ENCODE measurements around the gene PACS1. TPM values are rescaled to one million over a fixed set of nuclear protein-coding genes. Genes with fewer than 3 reads are reported as not detected.
"Not testable (repeated sequence)": the region's sequence is repeated elsewhere in the genome, so short reads cannot be mapped to it uniquely, and the experiment has no call there.

Gene PACS1
- total RNA-seq (100 to 1,000 TPM in 2 of 5 donors, 10 to 100 TPM in 3; 47.0 to 269 (median 57.4) TPM), polyA plus RNA-seq (10 to 100 TPM; 14.7 to 24.3 (median 18.2) TPM)
- long read RNA-seq, donor 1, full-length matches to known transcripts = 2 of 2 reads
- long read RNA-seq, donor 1, partial matches to known transcripts = 0 of 2 reads
- long read RNA-seq, donor 1, other reads (novel, unspliced or antisense) = 0 of 2 reads
- long read RNA-seq, donor 2, full-length matches to known transcripts = 7 of 13 reads
- long read RNA-seq, donor 2, partial matches to known transcripts = 6 of 13 reads
- long read RNA-seq, donor 2, other reads (novel, unspliced or antisense) = 0 of 13 reads
- long read RNA-seq, donor 3, full-length matches to known transcripts = 3 of 3 reads
- long read RNA-seq, donor 3, partial matches to known transcripts = 0 of 3 reads
- long read RNA-seq, donor 3, other reads (novel, unspliced or antisense) = 0 of 3 reads
- long read RNA-seq, donor 4 = 0 reads
- long read RNA-seq, donor 5, full-length matches to known transcripts = 4 of 9 reads
- long read RNA-seq, donor 5, partial matches to known transcripts = 5 of 9 reads
- long read RNA-seq, donor 5, other reads (novel, unspliced or antisense) = 0 of 9 reads
- long read RNA-seq, donor 6, full-length matches to known transcripts = 11 of 11 reads
- long read RNA-seq, donor 6, partial matches to known transcripts = 0 of 11 reads
- long read RNA-seq, donor 6, other reads (novel, unspliced or antisense) = 0 of 11 reads
- long read RNA-seq, donor 7, full-length matches to known transcripts = 5 of 12 reads
- long read RNA-seq, donor 7, partial matches to known transcripts = 7 of 12 reads
- long read RNA-seq, donor 7, other reads (novel, unspliced or antisense) = 0 of 12 reads
- long read RNA-seq, donor 8, full-length matches to known transcripts = 5 of 15 reads
- long read RNA-seq, donor 8, partial matches to known transcripts = 10 of 15 reads
- long read RNA-seq, donor 8, other reads (novel, unspliced or antisense) = 0 of 15 reads
- long read RNA-seq, donor 9, partial matches to known transcripts = 5 of 9 reads
- long read RNA-seq, donor 9, other reads (novel, unspliced or antisense) = 0 of 9 reads
- long read RNA-seq, donor 10, full-length matches to known transcripts = 4 of 4 reads
- long read RNA-seq, donor 10, partial matches to known transcripts = 0 of 4 reads
- long read RNA-seq, donor 10, other reads (novel, unspliced or antisense) = 0 of 4 reads

DNA sequence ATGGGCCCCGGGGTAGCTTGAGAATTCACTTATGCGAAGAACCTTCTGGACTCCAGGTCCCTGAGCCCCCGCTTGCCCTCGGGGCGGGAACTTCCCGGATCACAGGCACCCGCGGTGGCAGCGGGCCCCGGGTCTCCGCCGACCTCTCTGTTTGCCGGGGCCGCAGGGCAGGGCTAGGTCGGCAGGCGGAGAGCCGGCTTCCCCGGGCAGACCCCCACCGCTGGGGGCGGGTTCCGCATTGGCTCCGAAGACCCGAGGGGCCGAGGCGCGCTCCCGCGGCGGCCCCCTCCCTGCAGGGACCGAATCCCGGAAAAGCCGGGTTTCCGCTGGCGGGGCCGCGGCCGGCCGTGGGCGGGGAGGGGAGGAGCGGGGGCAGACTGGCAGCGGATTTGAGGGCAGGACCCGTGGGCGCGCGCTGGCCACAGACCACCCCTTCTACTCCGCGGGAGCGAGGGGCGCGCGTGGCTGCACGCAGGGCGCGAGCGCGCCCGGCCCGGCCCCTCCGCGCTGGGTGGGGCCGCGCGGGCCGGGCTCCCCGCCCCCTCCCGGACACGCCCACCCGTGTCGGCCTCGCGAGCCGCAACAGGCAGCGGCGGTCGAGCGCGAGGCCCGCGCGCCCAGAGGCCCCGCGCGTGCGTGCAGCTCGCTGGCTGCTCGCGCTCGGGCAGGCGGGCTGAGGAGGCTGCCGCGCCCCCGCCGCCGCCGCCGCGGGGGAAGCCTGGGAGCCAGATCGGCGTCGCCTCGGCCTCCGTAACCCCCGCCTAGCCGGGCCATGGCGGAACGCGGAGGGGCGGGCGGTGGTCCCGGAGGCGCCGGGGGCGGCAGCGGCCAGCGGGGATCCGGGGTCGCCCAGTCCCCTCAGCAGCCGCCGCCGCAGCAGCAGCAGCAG is at the start of gene PACS1:
TSS of gene PACS1 (plus strand) at position 558 of the 889 bp plus-strand sequence. CDS start at position 773, 215 bp downstream.
- Histone ChIP-seq H3K27ac (peak within 1 kb of the TSS; percentile 90 to 99 (median 95)), H3K4me3 (peak within 1 kb of the TSS; percentile 75 to 99 (median 96)), H3K9me3 (no peaks in the 10 kb centered on the region), H3K27me3 (no peaks in the 10 kb centered on the region), H3K4me1 (peaks cover 28 to 57% (median 54%) of the 10 kb centered on the region in 4 donors), H3K36me3 (peaks cover 31 to 56% (median 52%) of the 10 kb centered on the region in 4 donors)
- intact Hi-C loops (cut with DNase I; ENCODE audit: low total_unique reads) = loop anchor here (10.0 kb wide), 1 partner anchor 65 kb away; no protein-coding TSS in a partner anchor
- 0 to 2% (median 1%) methylated on average over 34 to 120 of the region's 120 CpGs for WGBS, 5 donors
- peak; percentile 76 to 92 for DNase-seq
- TF ChIP-seq CTCF (IDR thresholded peaks at IDR 0.05) (no peak), POLR2AphosphoS5 (IDR thresholded peaks at IDR 0.05) (peak in 2 of 3 donors; percentile 32 to 33)

DNA sequence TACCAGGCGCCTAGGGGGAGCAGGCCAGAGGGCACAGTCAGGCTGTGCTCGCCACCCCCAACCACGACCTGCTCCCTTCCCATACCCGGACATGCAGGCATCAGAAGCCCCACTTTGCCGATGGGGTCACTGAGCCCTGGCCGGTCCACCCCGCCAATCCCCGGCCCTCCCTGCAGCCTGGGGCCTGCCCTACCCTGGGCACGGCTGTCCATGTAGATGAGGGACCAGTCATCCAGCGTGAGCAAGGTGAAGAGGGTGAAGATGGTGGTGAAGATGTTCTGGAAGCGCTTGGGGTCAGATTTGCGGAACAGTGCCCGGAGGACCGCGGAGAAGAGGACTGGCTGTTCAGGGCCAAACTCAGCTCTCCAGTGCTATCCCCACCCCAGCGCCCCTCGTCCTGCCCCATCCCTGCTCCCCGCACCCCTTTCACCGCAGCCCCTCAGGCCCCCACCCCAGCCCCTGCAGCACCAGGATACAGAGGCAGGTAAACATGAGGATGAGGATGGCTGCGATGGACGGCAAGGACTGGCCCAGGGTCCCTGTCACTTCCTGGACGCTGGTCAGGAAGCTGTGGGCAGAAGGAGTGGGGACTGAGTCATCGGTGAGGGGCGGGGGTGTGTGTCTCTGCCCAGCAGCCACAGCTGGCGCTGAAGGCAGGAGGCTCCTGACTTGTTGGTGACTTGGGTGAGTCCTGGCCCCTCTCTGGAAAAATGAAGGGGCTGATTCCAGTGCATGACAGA is 49.3 kb upstream of the PACS1 start:
- Histone ChIP-seq H3K9me3 (no peaks in the 10 kb centered on the region), H3K27me3 (peaks cover 0 to 10% (median 0%) of the 10 kb centered on the region in 3 donors), H3K4me1 (peaks cover 3 to 23% (median 13%) of the 10 kb centered on the region in 4 donors), H3K27ac (peak overlapping the region in 1 of 5 donors; percentile 15), H3K4me3 (no peak overlapping the region), H3K36me3 (no peaks in the 10 kb centered on the region)
- intact Hi-C loops (cut with DNase I; ENCODE audit: low total_unique reads) = no loop called here
- no peak for TF ChIP-seq POLR2A (IDR thresholded peaks at IDR 0.05)
- TF ChIP-seq CTCF (IDR thresholded peaks at IDR 0.05) = no peak
- DNase-seq = peak in 1 of 2 donors; percentile 41
- WGBS, 5 donors = 75 to 83% (median 80%) methylated on average over 17 to 25 of the region's 25 CpGs

DNA sequence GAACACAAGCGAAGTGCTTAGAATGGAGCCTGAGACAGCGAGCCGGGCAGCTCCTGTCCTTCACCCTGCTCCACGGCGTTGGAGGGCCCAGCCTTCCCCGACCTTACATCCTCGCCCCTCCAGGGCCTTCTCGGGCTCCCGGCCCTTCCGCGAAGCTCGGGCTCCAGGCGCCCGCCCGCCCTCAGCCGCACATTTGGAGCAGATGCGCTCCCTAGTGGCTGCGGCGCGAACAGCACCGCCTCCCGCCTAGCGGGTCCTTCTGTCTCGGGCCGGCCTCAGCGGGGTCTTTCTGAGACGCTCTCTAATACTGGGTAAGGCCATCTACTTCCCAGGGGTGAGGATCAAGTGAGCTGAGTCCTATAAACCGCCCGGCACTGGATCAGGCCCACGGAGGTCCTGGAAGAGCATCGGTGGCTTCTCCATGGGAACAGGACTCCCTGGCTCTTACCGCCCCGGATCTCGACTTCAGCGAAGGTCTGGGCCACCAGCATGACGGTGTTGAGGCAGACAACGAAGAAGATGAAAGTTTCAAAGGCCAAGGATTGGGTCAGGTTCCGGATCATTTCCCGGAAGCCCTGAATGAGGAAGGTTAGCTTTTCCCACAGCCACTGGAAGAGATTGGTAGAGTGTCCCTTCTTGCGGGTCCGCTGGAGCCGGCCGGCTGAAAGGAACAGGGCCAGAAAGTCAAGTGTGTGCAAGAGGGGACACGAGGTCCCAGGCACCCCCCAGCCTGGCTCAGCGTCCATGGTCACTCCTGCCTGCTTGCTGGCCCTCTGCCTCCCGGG is 47.5 kb upstream of the PACS1 start:
- Histone ChIP-seq H3K27ac (no peak overlapping the region), H3K4me1 (peaks cover 3 to 23% (median 13%) of the 10 kb centered on the region in 4 donors), H3K27me3 (peaks cover 0 to 10% (median 0%) of the 10 kb centered on the region in 3 donors), H3K4me3 (peak overlapping the region in 3 of 4 donors; percentile 19 to 33 (median 23)), H3K9me3 (no peaks in the 10 kb centered on the region), H3K36me3 (no peaks in the 10 kb centered on the region)
- 17 to 37% (median 21%) methylated on average over 23 to 46 of the region's 46 CpGs for WGBS, 5 donors
- no peak for TF ChIP-seq EP300 (IDR thresholded peaks at IDR 0.05)
- no peak for TF ChIP-seq POLR2AphosphoS5 (IDR thresholded peaks at IDR 0.05)
- TF ChIP-seq CTCF (IDR thresholded peaks at IDR 0.05) = peak in 5 of 7 experiments; percentile 74 to 99 (median 97)
- TF ChIP-seq POLR2A (IDR thresholded peaks at IDR 0.05) = no peak
- intact Hi-C loops (cut with DNase I; ENCODE audit: low total_unique reads) = no loop called here
- DNase-seq = peak; percentile 83 to 87

DNA sequence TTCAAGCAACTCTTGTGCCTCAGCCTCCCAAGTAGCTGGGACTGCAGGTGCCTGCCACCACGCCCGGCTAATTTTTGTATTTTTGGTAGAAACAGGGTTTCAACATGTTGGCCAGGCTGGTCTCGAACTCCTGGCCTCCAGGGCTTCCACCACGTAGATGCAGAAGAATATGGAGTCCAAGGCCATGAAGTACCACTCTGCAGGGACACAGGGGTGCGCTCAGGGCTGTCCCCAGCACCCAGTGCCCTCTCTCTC is 47.0 kb upstream of the PACS1 start:
- DNase-seq; intact Hi-C loops (cut with DNase I; ENCODE audit: low total_unique reads): not testable (repeated sequence)
- WGBS, 5 donors = 59 to 78% (median 76%) methylated on average over 4 to 5 of the region's 5 CpGs

More for the DNA sequence above, 47.0 kb upstream of the PACS1 start:
- peaks cover 3 to 23% (median 13%) of the 10 kb centered on the region in 4 donors for H3K4me1 ChIP-seq
- H3K9me3 ChIP-seq, H3K36me3 ChIP-seq, H3K27ac ChIP-seq, H3K4me3 ChIP-seq: not testable (repeated sequence)
- H3K27me3 ChIP-seq = peaks cover 0 to 12% (median 2%) of the 10 kb centered on the region in 3 donors

All from stomach (tissue), 19 donors.